OCI-LY1 (cell line): ENCODE results near the gene KRT80.

Experiments
- EZH2 ChIP-seq: fragments of 200-600 bp; sonication (generic), shearing (Covaris generic); IDR thresholded peaks from 2 replicates; pipeline ENCODE4 v1.8.0; 2017; ENCODE audit warnings: borderline replicate concordance, mixed run types, mild to moderate bottlenecking, antibody characterized with exemption, low read length, moderate library complexity, mixed read lengths
- TF ChIP-seq, protein P1 (sequence below): fragments of 200-600 bp; sonication (generic), shearing (Covaris generic); IDR thresholded peaks from 2 replicates; pipeline ENCODE4 v1.5.1; 2017; ENCODE audit warnings: mild to moderate bottlenecking, antibody characterized with exemption, low read length, moderate library complexity, mixed read lengths

DNA sequence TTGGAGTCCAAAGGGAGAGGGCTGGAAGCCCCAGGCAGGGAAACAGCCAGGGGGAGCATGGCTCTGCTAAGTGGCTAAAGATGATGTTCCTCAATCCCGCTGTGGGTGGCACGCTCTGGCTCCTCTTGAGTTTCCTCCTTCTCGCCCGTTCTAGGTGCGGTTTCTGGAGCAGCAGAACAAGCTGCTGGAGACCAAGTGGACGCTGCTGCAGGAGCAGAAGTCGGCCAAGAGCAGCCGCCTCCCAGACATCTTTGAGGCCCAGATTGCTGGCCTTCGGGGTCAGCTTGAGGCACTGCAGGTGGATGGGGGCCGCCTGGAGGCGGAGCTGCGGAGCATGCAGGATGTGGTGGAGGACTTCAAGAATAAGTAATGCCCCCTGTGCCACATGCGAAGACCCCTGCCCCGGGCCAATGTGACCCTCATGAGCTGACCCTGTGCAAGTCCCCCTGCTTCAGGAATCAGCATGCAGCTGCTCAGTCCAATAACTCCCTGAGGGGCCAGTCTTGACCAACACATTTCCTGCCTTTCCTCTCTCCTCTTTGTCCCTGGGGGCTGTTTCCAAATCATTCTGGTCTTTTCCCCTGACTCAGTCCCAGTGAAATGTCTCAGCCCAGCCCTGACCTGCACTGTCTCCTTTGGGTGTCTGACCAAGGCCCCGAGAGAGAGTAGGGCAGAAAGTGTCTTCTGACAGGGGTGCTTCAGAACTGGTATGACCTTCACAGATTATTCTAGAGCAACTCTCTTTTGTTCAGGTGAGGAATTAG, 43.4 kb upstream of the KRT80 start:
- TF ChIP-seq, protein P1, sequence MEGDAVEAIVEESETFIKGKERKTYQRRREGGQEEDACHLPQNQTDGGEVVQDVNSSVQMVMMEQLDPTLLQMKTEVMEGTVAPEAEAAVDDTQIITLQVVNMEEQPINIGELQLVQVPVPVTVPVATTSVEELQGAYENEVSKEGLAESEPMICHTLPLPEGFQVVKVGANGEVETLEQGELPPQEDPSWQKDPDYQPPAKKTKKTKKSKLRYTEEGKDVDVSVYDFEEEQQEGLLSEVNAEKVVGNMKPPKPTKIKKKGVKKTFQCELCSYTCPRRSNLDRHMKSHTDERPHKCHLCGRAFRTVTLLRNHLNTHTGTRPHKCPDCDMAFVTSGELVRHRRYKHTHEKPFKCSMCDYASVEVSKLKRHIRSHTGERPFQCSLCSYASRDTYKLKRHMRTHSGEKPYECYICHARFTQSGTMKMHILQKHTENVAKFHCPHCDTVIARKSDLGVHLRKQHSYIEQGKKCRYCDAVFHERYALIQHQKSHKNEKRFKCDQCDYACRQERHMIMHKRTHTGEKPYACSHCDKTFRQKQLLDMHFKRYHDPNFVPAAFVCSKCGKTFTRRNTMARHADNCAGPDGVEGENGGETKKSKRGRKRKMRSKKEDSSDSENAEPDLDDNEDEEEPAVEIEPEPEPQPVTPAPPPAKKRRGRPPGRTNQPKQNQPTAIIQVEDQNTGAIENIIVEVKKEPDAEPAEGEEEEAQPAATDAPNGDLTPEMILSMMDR = no peak
- TF ChIP-seq EZH2 = no peak
